ENCODE data around the gene CFAP54. TPM values are rescaled to one million over a fixed set of nuclear protein-coding genes. Genes with fewer than 3 reads are reported as not detected.
A peak's percentile ranks its signal among the peaks of the same experiment; 100 is the strongest.

Gene CFAP54
- 1 to 10 TPM; 2.1 to 4.7 (median 3.6) TPM for total RNA-seq

- Histone ChIP-seq H3K4me1 (peaks cover 0 to 12% (median 0%) of the 10 kb centered on the region in 3 donors), H3K27me3 (no peaks in the 10 kb centered on the region), H3K36me3 (no peaks in the 10 kb centered on the region), H3K9me3 (no peaks in the 10 kb centered on the region), H3K27ac (peak within 1 kb of the TSS; percentile 29 to 86 (median 84)), H3K4me3 (peak within 1 kb of the TSS; percentile 69 to 72)
- 2 to 10% methylated on average over 3 to 14 of the region's 53 CpGs for WGBS, 2 donors (ENCODE audit: low coverage in 1 of 2)
- TF ChIP-seq POLR2AphosphoS5 (IDR thresholded peaks at IDR 0.05) (peak; percentile 78), EP300 (IDR thresholded peaks at IDR 0.05) (no peak), CTCF (IDR thresholded peaks at IDR 0.05) (peak; percentile 87 to 96 (median 91))
- ATAC-seq, result peak; percentile 98
Observed at GRCh38 chr12:96489392-96490056, at the start of gene CFAP54. CFAP54 (plus strand) TSS chr12:96489577; CDS start chr12:96489610, 33 bp downstream.

GRCh38 chr12:96441816-96442215 is 47.6 kb upstream of the CFAP54 start:
- H3K4me1 ChIP-seq, result no peaks in the 10 kb centered on the region
- no peaks in the 10 kb centered on the region for H3K36me3 ChIP-seq
- no peak for ATAC-seq
- TF ChIP-seq CTCF (IDR thresholded peaks at IDR 0.05) (no peak), POLR2AphosphoS5 (IDR thresholded peaks at IDR 0.05) (no peak)
- no peaks in the 10 kb centered on the region for H3K27me3 ChIP-seq
- H3K27ac ChIP-seq, result no peak overlapping the region
- 65 to 71% methylated on average over 3 of the region's 3 CpGs for WGBS, 2 donors (ENCODE audit: low coverage in 1 of 2)
- no peak overlapping the region for H3K4me3 ChIP-seq
- no peaks in the 10 kb centered on the region for H3K9me3 ChIP-seq

- WGBS, 2 donors (ENCODE audit: low coverage in 1 of 2), result 80 to 81% methylated on average over 2 to 3 of the region's 3 CpGs
- no peaks in the 10 kb centered on the region for H3K27me3 ChIP-seq
- no peak overlapping the region for H3K27ac ChIP-seq
- no peak for TF ChIP-seq CTCF (IDR thresholded peaks at IDR 0.05)
- no peak for TF ChIP-seq EP300 (IDR thresholded peaks at IDR 0.05)
- TF ChIP-seq POLR2A (IDR thresholded peaks at IDR 0.05), result no peak
- TF ChIP-seq POLR2AphosphoS5 (IDR thresholded peaks at IDR 0.05), result no peak
- no peak overlapping the region for H3K4me3 ChIP-seq
- no peaks in the 10 kb centered on the region for H3K9me3 ChIP-seq
- H3K36me3 ChIP-seq, result no peaks in the 10 kb centered on the region
- H3K4me1 ChIP-seq, result no peaks in the 10 kb centered on the region
- no peak for ATAC-seq
Observed at GRCh38 chr12:96442906-96443305, 46.5 kb upstream of the CFAP54 start.

GRCh38 chr12:96444399-96444798 is 45.0 kb upstream of the CFAP54 start:
- no peak overlapping the region for H3K4me3 ChIP-seq
- ATAC-seq, result no peak
- no peaks in the 10 kb centered on the region for H3K4me1 ChIP-seq
- WGBS, 2 donors (ENCODE audit: low coverage in 1 of 2), result 91 to 97% methylated on average over 4 to 7 of the region's 10 CpGs
- no peaks in the 10 kb centered on the region for H3K27me3 ChIP-seq
- TF ChIP-seq POLR2AphosphoS5 (IDR thresholded peaks at IDR 0.05), result no peak
- TF ChIP-seq CTCF (IDR thresholded peaks at IDR 0.05), result no peak
- TF ChIP-seq EP300 (IDR thresholded peaks at IDR 0.05), result no peak
- no peaks in the 10 kb centered on the region for H3K9me3 ChIP-seq
- H3K36me3 ChIP-seq, result no peaks in the 10 kb centered on the region
- no peak overlapping the region for H3K27ac ChIP-seq
